Effector CD8-positive, alpha-beta T cell (primary cell): ENCODE measurements around the gene NPS.

Experiments
- DNase-seq: peaks from one replicate; lab custom pipeline; 2025; lab: John Stamatoyannopoulos, UW
- total RNA-seq, 4 experiments: gene quantifications; one replicate each; lab custom pipeline; 2026; lab: John Stamatoyannopoulos, UW

NPS gene
- total RNA-seq, result 0 to 0.18 (median 0) reads per million in 4 experiments

DNA sequence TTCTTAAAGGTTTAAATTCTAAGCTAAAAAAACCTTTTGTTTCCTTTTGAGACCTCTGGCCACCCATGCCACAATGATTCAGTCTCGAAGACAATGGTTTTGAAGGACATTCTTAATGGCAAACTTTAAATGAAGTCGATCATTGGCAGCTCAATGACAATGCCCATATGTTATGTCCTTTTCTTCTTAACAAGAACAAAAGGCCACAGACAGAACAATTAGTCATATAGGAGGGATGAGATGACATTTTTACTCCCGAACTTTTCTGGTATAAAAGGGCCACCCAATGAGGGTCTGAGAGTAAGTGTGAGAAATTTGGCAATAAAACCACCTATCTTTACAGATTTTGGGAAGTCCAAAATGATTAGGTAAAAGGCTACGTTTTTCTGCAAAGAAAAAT lies at the start of gene NPS:
Gene NPS, plus strand, starts transcription at position 301 of the 400 bp plus-strand sequence. Its CDS starts 60 bp downstream, at position 361.
- no peak for DNase-seq

- no peak for DNase-seq
These were observed 49.0 kb upstream of the NPS start for GRCh38 chr10:127500127-127500526.

DNA sequence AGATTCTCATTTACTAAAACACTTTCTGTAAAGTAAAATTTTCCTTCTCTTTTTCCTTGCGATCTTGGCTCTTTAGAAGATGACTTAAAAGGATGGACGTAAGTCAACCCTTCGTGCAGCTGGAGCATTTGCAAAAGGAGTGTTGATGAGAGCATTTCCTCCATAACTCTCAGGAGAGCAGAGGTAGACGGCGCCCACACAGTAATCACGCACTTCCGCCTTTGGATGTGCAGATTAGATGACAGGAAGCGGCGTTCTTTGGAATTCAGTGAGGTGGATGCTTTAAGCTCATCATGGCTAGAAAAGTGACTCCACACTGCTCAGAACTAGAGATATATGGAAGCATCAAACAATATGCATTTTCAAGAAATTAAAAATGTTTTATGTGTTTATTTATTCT lies 43.0 kb upstream of the NPS start:
- DNase-seq, result no peak

DNA sequence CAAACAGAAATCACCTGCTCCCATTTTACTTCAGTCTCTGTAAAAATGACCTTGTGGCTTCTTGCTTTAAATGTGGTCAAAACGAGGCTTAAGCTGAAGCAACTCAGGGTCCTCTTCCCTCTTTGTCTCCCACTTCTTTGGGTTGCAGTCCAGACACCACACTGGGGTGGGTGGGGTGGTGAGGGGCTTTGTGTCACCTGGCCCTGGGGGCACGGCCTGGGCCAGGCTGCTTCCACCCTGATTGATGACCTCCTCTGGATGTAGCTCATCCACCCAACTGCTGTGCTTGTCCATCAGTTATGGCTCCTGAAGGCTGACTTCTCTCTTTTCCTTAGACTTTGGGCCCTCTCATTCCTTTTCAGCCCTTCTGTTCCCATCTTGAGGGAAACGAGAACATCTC lies 26.8 kb upstream of the NPS start:
- DNase-seq, result no peak

- DNase-seq, result no peak
These were observed 25.6 kb upstream of the NPS start for GRCh38 chr10:127523476-127523875.

DNA sequence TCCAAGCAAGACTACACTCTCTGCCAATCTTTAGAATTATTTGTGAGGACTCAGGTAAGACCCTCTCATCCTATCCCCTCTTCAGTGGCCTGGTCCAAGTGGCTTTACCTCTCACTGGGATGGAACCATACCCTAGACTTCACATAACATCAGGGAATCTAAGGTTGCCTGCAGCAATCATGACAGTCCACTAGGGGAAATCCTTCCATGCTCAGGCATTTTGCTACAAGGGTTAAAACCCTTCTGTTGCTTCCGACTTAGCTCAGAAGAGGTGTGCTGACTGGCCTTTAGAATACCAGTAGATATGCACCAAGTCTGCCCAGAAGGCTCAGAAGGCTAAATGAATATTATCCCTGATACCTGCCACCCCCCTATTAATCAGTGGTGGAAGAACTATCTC lies 24.9 kb upstream of the NPS start:
- DNase-seq, result no peak

GRCh38 chr10:127524908-127525665 lies 24.0 kb upstream of the NPS start:
- no peak for DNase-seq

DNA sequence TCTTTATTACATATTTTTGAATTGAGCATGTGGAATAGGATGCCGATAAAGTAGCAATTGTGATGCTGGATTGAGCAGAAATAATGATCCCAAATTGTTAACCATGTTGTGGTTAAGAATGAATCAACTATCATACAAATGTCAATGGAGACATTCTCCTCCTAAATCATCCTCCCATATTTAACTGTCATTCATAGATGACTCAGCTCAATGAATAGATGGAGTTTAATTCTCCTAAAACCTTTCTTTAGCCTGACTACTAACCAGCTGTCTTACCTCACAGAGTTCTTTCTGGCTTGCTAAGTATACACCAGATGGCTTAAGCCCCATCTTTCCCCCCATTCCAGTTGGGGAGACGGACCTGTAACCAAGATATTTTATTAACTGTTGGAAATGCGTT lies 23.4 kb upstream of the NPS start:
- no peak for DNase-seq

GRCh38 chr10:127526161-127526560 lies 22.9 kb upstream of the NPS start:
- DNase-seq, result no peak

GRCh38 chr10:127527320-127527719 lies 21.8 kb upstream of the NPS start:
- DNase-seq, result no peak

- DNase-seq, result no peak
These were observed 21.2 kb upstream of the NPS start for GRCh38 chr10:127527891-127528290.

GRCh38 chr10:127532193-127532592 lies 16.9 kb upstream of the NPS start:
- DNase-seq, result no peak

DNA sequence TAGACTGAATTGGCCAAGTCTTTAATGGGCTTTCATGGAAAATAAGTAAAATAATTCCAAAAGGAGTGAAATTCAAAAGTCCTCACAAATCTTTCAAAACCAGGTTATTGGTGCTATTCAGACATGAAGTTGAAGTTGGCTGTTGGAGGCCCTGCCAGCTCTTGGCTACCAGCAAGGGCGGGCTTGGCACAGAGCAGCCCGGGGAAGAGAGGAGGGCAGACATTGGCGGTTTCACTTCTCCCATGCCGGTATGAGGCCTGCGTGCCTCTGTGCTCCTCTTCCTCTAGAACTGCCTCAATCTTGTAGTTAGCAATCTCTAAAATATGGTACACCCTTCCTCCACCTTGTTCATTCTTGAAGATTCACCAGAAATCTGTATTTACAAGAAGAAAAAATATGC lies 16.4 kb upstream of the NPS start:
- DNase-seq, result no peak

GRCh38 chr10:127534074-127534473 lies 15.0 kb upstream of the NPS start:
- no peak for DNase-seq

DNA sequence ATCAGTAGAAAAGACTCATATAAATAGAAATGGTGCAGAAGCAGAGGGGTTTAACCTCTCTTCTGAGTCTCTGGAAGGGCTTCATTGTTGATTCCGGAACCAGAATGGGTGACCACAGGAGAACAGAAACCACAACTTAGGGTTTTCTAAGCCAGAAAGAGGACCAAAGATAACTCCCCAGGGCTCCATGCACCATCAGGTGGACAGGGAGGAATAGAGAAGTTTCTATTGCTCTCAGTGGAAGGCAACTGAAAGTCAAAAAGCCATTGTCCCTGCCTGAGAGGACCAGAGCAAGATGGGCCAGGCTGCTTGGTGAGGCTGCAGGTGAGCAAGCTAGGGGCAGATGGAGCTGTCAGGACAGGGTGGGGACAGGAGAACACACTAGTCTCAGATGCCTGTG lies 14.6 kb upstream of the NPS start:
- DNase-seq, result no peak

DNA sequence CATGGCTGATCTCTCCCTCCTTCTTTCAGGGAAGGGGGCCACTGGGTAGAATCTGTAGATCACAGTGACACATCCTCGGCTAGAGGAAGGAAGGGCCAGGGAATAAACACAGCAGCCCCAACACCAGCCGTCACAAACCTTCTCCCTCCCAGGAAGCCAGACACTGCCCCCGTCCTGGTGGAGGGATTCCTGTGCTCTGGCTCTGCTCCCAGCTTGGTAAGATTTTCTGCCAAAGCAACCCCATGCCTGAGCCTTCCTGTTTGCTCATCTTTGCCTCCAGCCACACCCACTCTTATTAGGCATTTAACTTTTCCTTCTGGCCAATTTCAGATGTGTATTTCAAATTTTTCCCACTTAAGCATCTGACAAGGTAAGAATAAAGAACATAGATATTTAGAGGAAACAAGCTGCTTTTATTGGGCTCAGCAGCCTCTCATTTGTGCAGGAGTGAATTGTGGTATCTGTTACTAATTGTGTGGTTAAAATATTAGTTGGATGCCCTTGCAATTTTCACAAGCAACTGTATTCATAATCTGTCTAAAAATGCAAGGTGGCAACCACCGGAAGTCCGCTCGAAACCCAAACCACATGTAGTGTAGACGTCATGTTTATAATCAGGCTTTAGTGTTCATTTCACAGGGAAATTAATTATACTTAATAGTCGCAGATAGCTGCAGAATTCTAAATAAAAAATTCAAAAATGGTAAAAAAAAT lies 13.2 kb upstream of the NPS start:
- no peak for DNase-seq

DNA sequence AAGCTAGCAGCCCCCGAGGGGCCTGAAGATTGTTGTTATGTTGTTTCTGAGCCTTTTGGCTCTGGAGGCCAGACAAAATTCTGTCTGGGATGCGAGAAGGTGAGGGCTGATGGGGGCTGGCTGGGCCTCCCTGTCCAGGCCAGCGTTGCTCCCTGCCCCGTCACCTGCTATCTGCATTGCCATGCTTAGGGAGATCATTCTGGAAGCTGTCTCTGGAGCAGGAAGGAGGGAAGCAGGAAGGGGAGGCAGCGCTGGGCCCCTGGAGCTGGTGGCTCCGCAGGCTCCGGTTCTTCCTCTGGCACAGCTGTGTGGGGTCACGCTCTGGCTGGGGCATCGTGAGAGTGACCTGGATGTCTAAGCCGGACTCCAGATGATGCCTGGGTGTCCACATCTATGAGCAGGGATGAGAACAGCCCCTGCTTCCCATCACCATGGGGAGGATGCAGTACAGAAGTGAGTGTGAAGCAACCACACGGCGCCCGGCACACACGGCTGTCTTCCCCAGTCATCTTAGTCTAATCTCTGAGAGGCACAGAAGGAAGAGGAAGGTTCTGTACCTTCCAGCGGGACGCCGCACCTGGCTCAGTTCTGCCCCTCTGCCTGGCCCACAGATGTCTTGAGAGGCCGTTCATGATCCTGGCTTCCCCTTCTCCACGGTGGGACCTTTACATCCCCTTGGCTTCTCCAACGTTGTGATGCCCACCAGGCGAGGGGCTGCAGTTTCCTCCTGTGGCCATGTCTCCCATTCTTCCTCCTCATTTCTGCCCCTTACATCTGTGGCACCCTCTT lies 11.9 kb upstream of the NPS start:
- no peak for DNase-seq

DNA sequence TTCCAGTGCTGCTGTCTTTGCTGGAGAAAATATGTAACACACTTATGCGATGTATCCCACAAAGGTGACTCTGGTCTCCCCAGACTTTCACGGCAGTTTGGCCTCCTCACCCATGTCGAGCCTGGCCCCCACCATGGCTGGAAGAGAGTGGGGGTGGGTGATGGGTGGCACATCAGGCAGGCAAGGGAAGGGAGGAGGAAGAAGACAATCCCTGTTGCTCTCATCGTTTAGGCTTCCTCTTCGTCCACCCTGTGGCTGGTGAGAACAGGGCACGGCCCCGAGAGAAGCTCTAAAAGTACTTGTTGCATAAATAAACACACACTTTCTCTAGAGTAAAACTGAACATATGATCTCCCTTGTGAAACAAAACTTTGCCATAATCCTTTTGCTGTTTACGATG lies 11.2 kb upstream of the NPS start:
- no peak for DNase-seq

DNA sequence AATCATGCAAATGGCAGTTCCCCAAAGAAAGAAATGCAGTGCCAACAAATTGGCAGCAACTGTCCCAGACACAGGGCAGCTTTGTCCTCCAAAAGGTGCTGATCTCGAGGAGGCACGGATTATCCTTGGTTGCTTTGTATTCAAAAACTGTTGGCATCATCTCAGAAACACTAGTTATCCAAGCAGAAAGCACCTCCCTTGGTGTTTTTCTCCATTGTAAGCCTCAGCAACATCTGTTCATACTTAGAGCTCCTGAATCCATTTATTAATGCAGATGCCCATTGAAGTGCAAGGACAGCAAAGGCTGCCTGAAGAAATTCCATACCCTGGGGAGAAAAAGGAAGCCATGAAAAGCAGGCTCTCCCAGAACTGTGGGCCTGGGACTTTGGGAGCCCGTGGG lies 1.1 kb upstream of the NPS start:
- no peak for DNase-seq

DNA sequence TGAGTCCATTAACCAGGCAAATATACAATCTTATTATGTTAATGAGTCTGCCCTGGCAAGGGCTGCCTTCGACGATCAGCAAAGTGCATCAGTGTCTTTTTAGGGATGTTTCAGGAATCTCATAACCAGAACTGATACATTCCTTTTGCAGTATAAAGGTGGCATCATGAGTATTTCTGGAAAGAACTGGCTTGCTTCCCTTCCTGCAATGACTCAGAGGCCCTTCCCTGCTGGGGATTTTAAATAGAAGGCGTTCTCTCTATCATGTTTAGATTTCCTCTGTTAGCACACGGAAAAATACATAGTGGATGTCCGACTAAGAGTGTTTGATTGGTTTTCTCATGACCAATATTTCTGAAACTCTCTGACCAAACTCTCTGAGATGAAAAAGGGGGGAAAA lies 1.8 kb downstream of the NPS start:
- no peak for DNase-seq

DNA sequence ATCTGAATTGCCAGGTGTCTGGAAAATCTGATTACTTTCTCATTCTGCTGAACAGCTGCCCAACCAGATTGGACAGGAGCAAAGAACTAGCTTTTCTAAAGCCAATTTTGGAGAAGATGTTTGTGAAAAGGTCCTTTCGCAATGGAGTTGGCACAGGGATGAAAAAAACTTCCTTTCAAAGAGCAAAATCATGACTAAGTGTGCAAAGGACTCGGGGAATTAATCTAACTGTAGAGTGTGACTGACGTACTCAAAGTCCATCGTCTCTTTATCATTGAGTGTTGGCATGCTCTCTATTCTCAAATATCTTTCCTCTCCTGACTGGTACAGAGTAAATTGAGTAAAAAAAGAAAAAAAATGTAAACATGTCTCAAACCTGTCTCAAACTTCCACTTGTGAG lies 3.3 kb downstream of the NPS start:
- no peak for DNase-seq

DNA sequence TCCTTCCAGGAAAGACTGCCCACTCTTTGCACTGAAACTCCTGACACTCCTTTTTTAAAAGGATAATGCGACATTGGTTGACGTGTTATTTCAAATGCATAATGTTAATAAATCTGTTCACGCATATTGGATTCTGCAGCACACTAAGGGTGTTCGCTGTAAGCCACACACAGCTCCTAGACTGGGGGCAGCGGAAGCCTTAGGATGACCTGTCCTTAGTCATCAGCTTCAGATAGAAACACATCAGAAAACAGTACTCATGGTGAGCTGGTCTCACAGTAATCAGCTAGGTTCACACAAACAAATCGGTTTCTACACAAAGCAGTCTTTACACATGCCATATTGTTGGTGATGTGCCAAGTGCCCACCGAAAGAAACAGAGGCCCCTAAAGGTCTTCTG lies 4.3 kb downstream of the NPS start:
- DNase-seq, result no peak

GRCh38 chr10:127556916-127557315 lies 7.8 kb downstream of the NPS start:
- no peak for DNase-seq
